Trophoblast cell (in vitro differentiated cells and primary cell): ENCODE measurements around the gene TBC1D22A.

Experiments
- DNase-seq, 2 donors: peaks; one replicate each; pipeline ENCODE4 v3.0.0-alpha.2; 2016
- H2AFZ ChIP-seq: 2 replicates; pipeline ENCODE4 v1.6.1; 2013; ENCODE audit warnings: low read length, moderate library complexity, mild to moderate bottlenecking; ENCODE audit not compliant: insufficient read depth, poor library complexity
- H2AK5ac ChIP-seq: 2 replicates; pipeline ENCODE4 v1.6.1; 2013; ENCODE audit warnings: mild to moderate bottlenecking, low read length
- H2BK120ac ChIP-seq: 2 replicates; pipeline ENCODE4 v1.6.1; 2013; ENCODE audit warnings: low read length, mild to moderate bottlenecking, moderate library complexity; ENCODE audit not compliant: insufficient read depth, poor library complexity
- H2BK12ac ChIP-seq: 2 replicates; pipeline ENCODE4 v1.6.1; 2013; ENCODE audit warnings: mild to moderate bottlenecking, low read length, moderate library complexity
- H2BK5ac ChIP-seq: 2 replicates; pipeline ENCODE4 v1.6.1; 2013; ENCODE audit warnings: low read length, low read depth, moderate library complexity, mild to moderate bottlenecking; ENCODE audit not compliant: poor library complexity
- H3K14ac ChIP-seq: 2 replicates; pipeline ENCODE4 v1.6.1; 2013; ENCODE audit warnings: mild to moderate bottlenecking, low read length
- H3K18ac ChIP-seq: 2 replicates; pipeline ENCODE4 v1.6.1; 2013; ENCODE audit warnings: mild to moderate bottlenecking, low read length
- H3K23ac ChIP-seq: 2 replicates; pipeline ENCODE4 v1.6.1; 2013; ENCODE audit warnings: low read length
- H3K27ac ChIP-seq: 2 replicates; pipeline ENCODE4 v1.5.1; 2013; ENCODE audit warnings: low read depth, mild to moderate bottlenecking, inconsistent platforms, low read length, moderate library complexity
- H3K27me3 ChIP-seq: 2 replicates; pipeline ENCODE4 v1.6.1; 2013; ENCODE audit warnings: inconsistent platforms, mild to moderate bottlenecking, low read length, moderate library complexity; ENCODE audit not compliant: insufficient read depth
- H3K36me3 ChIP-seq, 2 experiments: 1 replicate in 1 of 2; 2 replicates in 1 of 2; pipeline ENCODE4 v1.6.1; 2013; ENCODE audit warnings: low read length in 2 of 2, mild to moderate bottlenecking in 2 of 2, moderate library complexity in 1 of 2; ENCODE audit not compliant: insufficient read depth in 2 of 2, control insufficient read depth in 1 of 2
- H3K4ac ChIP-seq: 2 replicates; pipeline ENCODE4 v1.6.1; 2013; ENCODE audit warnings: low read depth, mild to moderate bottlenecking, low read length, moderate library complexity
- H3K4me1 ChIP-seq, 2 experiments: 1 replicate in 1 of 2; 2 replicates in 1 of 2; pipeline ENCODE4 v1.6.1; 2013; ENCODE audit warnings: low read length in 2 of 2, mild to moderate bottlenecking in 2 of 2, moderate library complexity in 1 of 2; ENCODE audit not compliant: insufficient read depth in 2 of 2, control insufficient read depth in 1 of 2
- H3K4me2 ChIP-seq: 2 replicates; pipeline ENCODE4 v1.6.1; 2013; ENCODE audit warnings: inconsistent platforms, mild to moderate bottlenecking, low read length, moderate library complexity
- H3K4me3 ChIP-seq: 2 replicates; pipeline ENCODE4 v1.5.1; 2013; ENCODE audit warnings: mild to moderate bottlenecking, low read depth, low read length, inconsistent platforms
- H3K79me1 ChIP-seq: one replicate; pipeline ENCODE4 v1.6.1; 2013; ENCODE audit warnings: low read length
- H3K79me2 ChIP-seq: 2 replicates; pipeline ENCODE4 v1.6.1; 2013; ENCODE audit warnings: low read length, mild to moderate bottlenecking; ENCODE audit not compliant: control insufficient read depth, insufficient read depth, poor library complexity
- H3K9ac ChIP-seq: 2 replicates; pipeline ENCODE4 v1.6.1; 2013; ENCODE audit warnings: mild to moderate bottlenecking, low read length
- H3K9me3 ChIP-seq: 2 replicates; pipeline ENCODE4 v1.6.1; 2013; ENCODE audit warnings: low read depth, mild to moderate bottlenecking, control low read depth, inconsistent platforms, low read length; ENCODE audit not compliant: insufficient read depth
- H4K12ac ChIP-seq: 2 replicates; pipeline ENCODE4 v1.6.1; 2013; ENCODE audit warnings: low read depth, mild to moderate bottlenecking, low read length, moderate library complexity
- H4K8ac ChIP-seq: 2 replicates; pipeline ENCODE4 v1.6.1; 2013; ENCODE audit warnings: low read depth, mild to moderate bottlenecking, low read length, moderate library complexity
- H4K91ac ChIP-seq: one replicate; pipeline ENCODE4 v1.6.1; 2013; ENCODE audit warnings: low read depth, mild to moderate bottlenecking, low read length, moderate library complexity
- WGBS: extraction: QIAGEN DNeasy Blood & Tissue Kit; methylation state at CpG from one replicate; pipeline ENCODE4 v1.1.7; 2013; ENCODE audit warnings: missing lambda C conversion rate; ENCODE audit not compliant: insufficient read length, insufficient coverage; ENCODE audit errors: extremely low coverage; 5-methylcytosine and 5-hydroxymethylcytosine counted together

Gene TBC1D22A

DNA sequence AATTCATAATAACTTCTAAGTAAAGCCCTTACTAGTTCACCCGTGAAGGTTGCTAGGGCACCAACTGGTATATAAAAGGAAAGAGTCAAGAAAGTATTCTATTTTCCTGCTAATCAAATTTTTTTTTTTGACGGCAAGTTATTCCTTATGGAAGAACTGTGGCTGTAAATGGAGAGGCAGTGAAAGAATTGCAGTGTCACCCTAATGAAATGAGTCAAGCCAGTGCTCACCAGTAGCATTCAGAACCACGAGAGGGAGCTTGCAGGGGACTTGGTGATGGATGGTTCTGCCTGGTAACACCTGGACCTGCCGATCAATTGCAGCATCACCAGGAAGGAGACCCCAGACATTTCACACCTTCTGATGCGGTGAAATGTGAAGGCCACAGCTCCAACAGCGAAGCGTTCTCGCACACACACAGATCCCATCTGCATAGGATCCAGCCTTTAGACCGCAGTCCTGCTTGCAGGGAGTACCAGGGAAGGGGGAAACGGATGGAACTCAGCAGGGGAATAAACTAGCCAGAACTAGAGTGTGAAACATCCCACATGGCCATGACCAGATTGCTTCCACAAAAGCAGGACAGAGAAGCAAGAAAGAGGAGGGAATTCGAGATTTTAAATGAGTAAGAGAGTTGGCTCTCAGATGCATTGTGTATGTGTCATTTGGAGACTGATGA lies 326.2 kb downstream of the TBC1D22A start:
- Histone ChIP-seq H2AK5ac (no peak overlapping the region), H3K18ac (no peak overlapping the region), H4K91ac (no peak overlapping the region), H3K23ac (no peak overlapping the region), H2AFZ (no peak overlapping the region), H4K12ac (no peak overlapping the region), H3K9ac (no peak overlapping the region), H4K8ac (no peak overlapping the region), H2BK120ac (no peak overlapping the region), H3K79me1 (no peaks in the 10 kb centered on the region), H3K4ac (no peak overlapping the region), H3K4me1 (peaks cover 0 to 2% of the 10 kb centered on the region in 2 experiments), H3K4me3 (no peak overlapping the region), H2BK12ac (no peak overlapping the region), H3K9me3 (peaks cover 8% of the 10 kb centered on the region), H3K27ac (no peak overlapping the region), H3K79me2 (no peaks in the 10 kb centered on the region), H3K4me2 (no peak overlapping the region), H3K27me3 (no peaks in the 10 kb centered on the region), H3K14ac (no peak overlapping the region), H3K36me3 (peaks cover 0 to 2% of the 10 kb centered on the region in 2 experiments), H2BK5ac (no peak overlapping the region)
- no peak for DNase-seq
- no CpG with 5 or more reads among the region's 11 CpGs for WGBS

GRCh38 chr22:47089374-47089773 lies 326.9 kb downstream of the TBC1D22A start:
- no peaks in the 10 kb centered on the region for H3K79me1 ChIP-seq
- H3K4ac ChIP-seq = no peak overlapping the region
- H3K27ac ChIP-seq = no peak overlapping the region
- no peak overlapping the region for H3K14ac ChIP-seq
- H4K8ac ChIP-seq = no peak overlapping the region
- DNase-seq = no peak
- no peak overlapping the region for H2BK12ac ChIP-seq
- no peak overlapping the region for H3K4me2 ChIP-seq
- no peak overlapping the region for H4K91ac ChIP-seq
- H2AK5ac ChIP-seq = no peak overlapping the region
- H2AFZ ChIP-seq = no peak overlapping the region
- no CpG with 5 or more reads among the region's 7 CpGs for WGBS
- H3K4me1 ChIP-seq = peaks cover 0 to under 1% of the 10 kb centered on the region in 2 experiments
- peaks cover 10% of the 10 kb centered on the region for H3K9me3 ChIP-seq
- H3K23ac ChIP-seq = no peak overlapping the region
- peaks cover 0 to 2% of the 10 kb centered on the region in 2 experiments for H3K36me3 ChIP-seq
- H3K18ac ChIP-seq = no peak overlapping the region
- no peak overlapping the region for H2BK120ac ChIP-seq
- no peak overlapping the region for H3K4me3 ChIP-seq
- H3K9ac ChIP-seq = no peak overlapping the region
- H3K79me2 ChIP-seq = no peaks in the 10 kb centered on the region
- H3K27me3 ChIP-seq = no peaks in the 10 kb centered on the region
- no peak overlapping the region for H2BK5ac ChIP-seq
- no peak overlapping the region for H4K12ac ChIP-seq

GRCh38 chr22:47089796-47090460 lies 327.5 kb downstream of the TBC1D22A start:
- H3K14ac ChIP-seq = no peak overlapping the region
- no peak overlapping the region for H4K12ac ChIP-seq
- H2AK5ac ChIP-seq = no peak overlapping the region
- H3K4me2 ChIP-seq = no peak overlapping the region
- peak overlapping the region; percentile 52 for H3K9ac ChIP-seq
- WGBS = no CpG with 5 or more reads among the region's 21 CpGs
- no peak overlapping the region for H3K18ac ChIP-seq
- no peak overlapping the region for H3K23ac ChIP-seq
- H4K8ac ChIP-seq = no peak overlapping the region
- H2BK120ac ChIP-seq = no peak overlapping the region
- H3K9me3 ChIP-seq = peaks cover 10% of the 10 kb centered on the region
- no peaks in the 10 kb centered on the region for H3K79me2 ChIP-seq
- H3K27me3 ChIP-seq = no peaks in the 10 kb centered on the region
- no peak overlapping the region for H2BK5ac ChIP-seq
- no peak overlapping the region for H2BK12ac ChIP-seq
- no peak overlapping the region for H3K27ac ChIP-seq
- no peak for DNase-seq
- no peak overlapping the region for H3K4me3 ChIP-seq
- no peak overlapping the region for H4K91ac ChIP-seq
- no peak overlapping the region for H3K4ac ChIP-seq
- H3K36me3 ChIP-seq = peaks cover 0 to 2% of the 10 kb centered on the region in 2 experiments
- no peak overlapping the region for H2AFZ ChIP-seq
- H3K4me1 ChIP-seq = no peaks in the 10 kb centered on the region
- no peaks in the 10 kb centered on the region for H3K79me1 ChIP-seq

GRCh38 chr22:47090591-47091245 lies 328.3 kb downstream of the TBC1D22A start:
- no peaks in the 10 kb centered on the region for H3K79me2 ChIP-seq
- H4K91ac ChIP-seq = no peak overlapping the region
- H3K4me1 ChIP-seq = no peaks in the 10 kb centered on the region
- H4K8ac ChIP-seq = no peak overlapping the region
- peak overlapping the region; percentile 68 for H3K4me2 ChIP-seq
- no CpG with 5 or more reads among the region's 29 CpGs for WGBS
- no peaks in the 10 kb centered on the region for H3K79me1 ChIP-seq
- no peak overlapping the region for H3K18ac ChIP-seq
- H3K27me3 ChIP-seq = no peaks in the 10 kb centered on the region
- no peak overlapping the region for H3K14ac ChIP-seq
- H3K27ac ChIP-seq = no peak overlapping the region
- no peak overlapping the region for H2BK120ac ChIP-seq
- H2AFZ ChIP-seq = no peak overlapping the region
- no peak overlapping the region for H3K4ac ChIP-seq
- no peak overlapping the region for H3K9ac ChIP-seq
- peaks cover 13% of the 10 kb centered on the region for H3K9me3 ChIP-seq
- no peak overlapping the region for H2AK5ac ChIP-seq
- peaks cover 0 to 2% of the 10 kb centered on the region in 2 experiments for H3K36me3 ChIP-seq
- DNase-seq = peak in 1 of 2 donors; percentile 19
- no peak overlapping the region for H2BK5ac ChIP-seq
- H2BK12ac ChIP-seq = no peak overlapping the region
- no peak overlapping the region for H3K4me3 ChIP-seq
- no peak overlapping the region for H4K12ac ChIP-seq
- H3K23ac ChIP-seq = no peak overlapping the region
